Measurements from ENCODE around the gene FBXO31. TPM values are rescaled to one million over a fixed set of nuclear protein-coding genes. Genes with fewer than 3 reads are reported as not detected.

Gene FBXO31
- total and polyA plus RNA-seq, 2 of the 8 experiments (the other 6 are each of a cell fraction or from before 2014, with no cell fraction given) = 8.3 to 21.6 TPM

- H2BK120ac ChIP-seq (replicated peaks; ENCODE audit: low read depth, low read length) = no peak overlapping the region
- H4K8ac ChIP-seq (ENCODE audit: extremely low read depth, insufficient read depth, low read length) = no peak overlapping the region
- DNase-seq (ENCODE audit: low read depth in 1 of 2, low spot score in 2 of 2) = no peak
- no peak for TF ChIP-seq EP300 (IDR thresholded peaks at IDR 0.05; ENCODE audit: borderline replicate concordance in 1 of 2, low read depth in 2 of 2, low read length in 2 of 2)
- no peak for TF ChIP-seq SUZ12 (IDR thresholded peaks at IDR 0.05; ENCODE audit: low read length)
- TF ChIP-seq JUND (IDR thresholded peaks at IDR 0.05; ENCODE audit: low read length) = no peak
- H3K4me3 ChIP-seq (ENCODE audit: extremely low read depth in 1 of 4, insufficient read depth in 2 of 4, low read depth in 3 of 4, low read length in 4 of 4) = no peak overlapping the region
- H2AK5ac ChIP-seq (ENCODE audit: low read depth, low read length) = no peak overlapping the region
- H3K79me2 ChIP-seq (ENCODE audit: control insufficient read depth in 1 of 2, insufficient read depth in 2 of 2, low read length in 2 of 2) = peaks cover 0 to 37% of the 10 kb centered on the region in 2 experiments; a peak in 2 of 4 replicates
- CTCF ChIA-PET (ENCODE audit: partially characterized antibody) = interaction anchor here (2.4 kb wide), 1 partner anchor 14 kb away, joined by 7 read pairs; the partner anchor contains the start of gene FBXO31
- H2BK15ac ChIP-seq (ENCODE audit: low read length) = no peak overlapping the region
- H3K9ac ChIP-seq (replicated peaks in 1 of 4; ENCODE audit: extremely low read depth in 1 of 4, low read depth in 3 of 4, low read length in 3 of 4) = no peak overlapping the region
- WGBS, 2 experiments (ENCODE audit: extremely low coverage in 1 of 2, insufficient coverage in 1 of 2, insufficient read length in 1 of 2, insufficient replicate concordance in 2 of 2, low coverage in 1 of 2, low lambda C conversion rate in 2 of 2, missing lambda C conversion rate in 1 of 2) = 90% methylated on average over 14 of the region's 14 CpGs; no CpG with 5 or more reads in 1 of the 2 experiments
- no peak overlapping the region for H2AFZ ChIP-seq (ENCODE audit: low read length)
- no peak overlapping the region for H3K14ac ChIP-seq (ENCODE audit: insufficient read length)
- no peak overlapping the region for H3K27ac ChIP-seq (ENCODE audit: low read depth, low read length)
- no peak overlapping the region for H2BK12ac ChIP-seq (ENCODE audit: low read depth, low read length)
- no peak overlapping the region for H4K91ac ChIP-seq (replicated peaks; ENCODE audit: insufficient read length, low read length)
- H3K4me2 ChIP-seq (ENCODE audit: insufficient read depth in 1 of 2, low read depth in 2 of 2, low read length in 2 of 2) = no peak overlapping the region
- H4K5ac ChIP-seq (ENCODE audit: insufficient read length, low read depth, low read length) = no peak overlapping the region
- H3K36me3 ChIP-seq (ENCODE audit: control insufficient read depth in 2 of 4, insufficient read depth in 4 of 4, low read length in 3 of 4) = no peaks in the 10 kb centered on the region
- no peak overlapping the region for H3K18ac ChIP-seq (ENCODE audit: extremely low read depth, low read length)
- no peaks in the 10 kb centered on the region for H3K9me3 ChIP-seq (ENCODE audit: insufficient read depth in 2 of 2, low read depth in 1 of 2, low read length in 1 of 2)
- H3K4me1 ChIP-seq (replicated peaks in 1 of 4; ENCODE audit: control insufficient read depth in 3 of 4, insufficient read depth in 4 of 4, low read length in 3 of 4) = peaks cover 0 to 9% (median 0%) of the 10 kb centered on the region in 4 experiments; a peak in 3 of 7 replicates
- H3K27me3 ChIP-seq (replicated peaks in 1 of 4; ENCODE audit: control insufficient read depth in 3 of 4, extremely low read depth in 1 of 4, insufficient read depth in 3 of 4, low read length in 3 of 4) = no peaks in the 10 kb centered on the region
- no peak overlapping the region for H3K56ac ChIP-seq (replicated peaks; ENCODE audit: insufficient read length, low read depth, low read length)
- POLR2A ChIA-PET (ENCODE audit: partially characterized antibody) = no interaction called here
- no peaks in the 10 kb centered on the region for H3K23me2 ChIP-seq (ENCODE audit: low read depth, low read length)
- FAIRE-seq = no peak
- H4K20me1 ChIP-seq (replicated peaks in 1 of 2; ENCODE audit: control insufficient read depth in 1 of 2, insufficient read depth in 2 of 2, low read length in 2 of 2) = peaks cover 4 to 15% of the 10 kb centered on the region in 2 experiments
- H2BK5ac ChIP-seq (ENCODE audit: low read depth, low read length) = no peak overlapping the region
- H3K23ac ChIP-seq (ENCODE audit: insufficient read length) = no peak overlapping the region
- H3K4ac ChIP-seq (replicated peaks; ENCODE audit: insufficient read length, low read depth, low read length) = no peak overlapping the region
- H3K79me1 ChIP-seq (ENCODE audit: low read depth, low read length) = peaks cover 9% of the 10 kb centered on the region
- H2BK20ac ChIP-seq (ENCODE audit: low read length) = no peak overlapping the region
Measured at GRCh38 chr16:87369117-87369765, 14.3 kb downstream of the FBXO31 start.

Data from H1 (cell line).